ENCODE data around the gene CD300E.
"Not testable (repeated sequence)": the region's sequence is repeated elsewhere in the genome, so short reads cannot be mapped to it uniquely, and the experiment has no call there.

CD300E gene, protein sequence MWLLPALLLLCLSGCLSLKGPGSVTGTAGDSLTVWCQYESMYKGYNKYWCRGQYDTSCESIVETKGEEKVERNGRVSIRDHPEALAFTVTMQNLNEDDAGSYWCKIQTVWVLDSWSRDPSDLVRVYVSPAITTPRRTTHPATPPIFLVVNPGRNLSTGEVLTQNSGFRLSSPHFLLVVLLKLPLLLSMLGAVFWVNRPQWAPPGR

DNA sequence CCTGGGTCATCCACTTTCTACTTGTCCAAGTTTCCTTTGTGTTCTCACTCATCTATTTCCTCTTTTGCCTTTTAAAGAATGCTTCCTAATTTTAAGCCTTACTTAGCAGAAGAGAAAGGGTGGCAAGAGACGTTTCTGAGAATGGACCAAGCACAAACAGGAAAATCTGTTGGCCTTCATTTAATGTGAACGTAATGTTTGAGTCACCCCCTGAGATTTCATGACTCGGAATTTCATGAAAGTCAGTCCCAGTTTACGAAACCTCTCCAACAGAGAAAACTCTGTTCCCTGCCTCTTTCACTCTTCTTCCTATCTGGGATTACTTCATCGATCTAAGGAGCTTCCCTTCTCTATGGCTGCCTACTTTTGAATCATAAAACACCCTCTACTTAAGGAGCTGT lies at the start of gene CD300E:
Gene CD300E, minus strand, starts transcription at position 46 of the 401 bp plus-strand sequence. CDS start 117 bp downstream, outside the sequence.
- no peak for DNase-seq

DNA sequence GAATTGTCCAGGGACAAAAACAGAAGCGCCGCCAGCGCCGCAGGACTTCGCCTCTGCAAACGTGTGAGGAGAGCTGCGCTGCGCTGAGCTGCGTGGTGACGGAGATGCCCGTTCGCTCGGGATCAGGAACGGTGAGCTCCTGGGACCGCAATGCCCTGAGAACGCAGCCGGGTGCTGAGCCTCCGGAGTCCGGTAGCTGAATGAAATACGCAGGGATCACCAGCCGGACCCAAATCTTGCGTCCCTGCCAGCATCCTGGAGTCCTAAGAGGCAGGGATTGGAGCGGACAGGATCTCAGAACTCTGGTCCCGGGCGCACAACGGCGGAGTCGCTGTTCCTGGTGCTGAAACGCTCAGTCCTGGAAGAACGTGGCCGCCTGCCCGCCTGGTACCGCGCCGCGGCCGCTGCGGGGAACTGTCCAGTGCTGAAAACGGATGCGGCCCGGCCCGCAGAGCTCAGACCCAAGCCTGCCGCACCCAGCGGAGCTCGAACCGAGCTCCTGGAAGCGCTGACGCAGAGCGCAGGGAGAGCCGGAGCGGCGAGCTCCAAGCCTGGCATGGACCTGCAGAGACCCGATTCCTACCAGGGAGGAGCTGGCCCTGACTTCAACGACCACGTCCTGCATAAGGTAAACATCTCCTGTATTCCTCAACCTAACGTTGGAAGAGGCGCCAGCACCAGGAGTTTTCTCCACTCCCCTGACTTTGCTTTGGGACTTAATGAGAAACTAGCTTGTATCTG lies 47.7 kb upstream of the CD300E start:
- DNase-seq, result no peak

DNA sequence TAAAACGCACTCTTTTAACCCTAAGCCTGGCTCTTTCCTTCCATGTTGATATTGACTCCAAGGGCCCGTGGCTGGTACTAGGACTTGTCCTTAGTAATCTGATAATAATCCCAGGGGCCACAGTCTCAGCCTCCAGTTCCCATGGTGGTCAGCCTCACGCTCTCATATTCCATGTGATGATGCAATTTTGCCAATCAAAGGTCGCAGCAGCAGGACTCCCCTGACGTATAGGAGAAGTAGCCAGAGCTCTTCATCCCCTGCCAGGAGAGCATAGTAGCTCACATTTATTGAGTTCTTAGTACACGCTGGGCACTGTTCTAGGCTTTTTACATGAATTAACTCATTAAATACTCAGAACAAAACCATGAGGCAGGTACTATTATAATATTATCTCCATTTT lies 46.8 kb upstream of the CD300E start:
- no peak for DNase-seq

DNA sequence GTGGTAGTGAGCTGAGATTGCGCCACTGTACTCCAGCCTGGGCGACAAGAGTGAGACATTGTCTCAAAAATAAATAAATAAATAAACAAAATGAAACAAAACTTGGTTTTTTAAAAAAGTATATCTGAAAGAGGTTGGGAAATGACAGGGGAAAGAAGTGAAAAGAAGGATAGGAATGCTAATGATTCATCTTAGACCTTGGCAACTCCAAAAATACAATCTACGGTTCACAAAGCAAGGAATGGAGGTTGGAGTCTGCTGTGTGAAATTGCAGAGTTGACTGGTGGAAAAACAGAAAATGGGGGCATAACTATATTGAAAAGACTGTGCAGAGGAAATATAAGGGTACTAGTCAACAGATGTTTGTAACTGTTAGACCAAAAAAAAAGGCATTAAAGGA lies 40.0 kb upstream of the CD300E start:
- no peak for DNase-seq

DNA sequence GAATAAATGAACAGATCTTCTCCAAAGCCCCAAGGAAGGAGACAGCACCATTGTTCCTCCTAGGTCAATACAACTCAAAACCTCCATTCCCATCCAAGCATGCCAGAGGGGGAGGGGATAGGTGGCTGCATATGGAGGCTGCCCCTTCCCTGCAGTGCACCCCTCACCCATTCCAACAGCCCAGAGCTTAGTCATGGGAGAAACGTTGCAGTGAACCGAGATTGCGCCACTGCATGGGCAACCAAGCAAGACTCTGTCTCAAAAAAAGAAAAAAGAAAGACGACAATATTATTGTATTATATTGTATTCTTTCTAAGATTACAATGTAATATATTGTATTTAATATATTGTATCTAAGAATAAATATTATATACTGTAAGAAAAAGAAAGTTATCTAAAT lies 36.4 kb upstream of the CD300E start:
- no peak for DNase-seq

DNA sequence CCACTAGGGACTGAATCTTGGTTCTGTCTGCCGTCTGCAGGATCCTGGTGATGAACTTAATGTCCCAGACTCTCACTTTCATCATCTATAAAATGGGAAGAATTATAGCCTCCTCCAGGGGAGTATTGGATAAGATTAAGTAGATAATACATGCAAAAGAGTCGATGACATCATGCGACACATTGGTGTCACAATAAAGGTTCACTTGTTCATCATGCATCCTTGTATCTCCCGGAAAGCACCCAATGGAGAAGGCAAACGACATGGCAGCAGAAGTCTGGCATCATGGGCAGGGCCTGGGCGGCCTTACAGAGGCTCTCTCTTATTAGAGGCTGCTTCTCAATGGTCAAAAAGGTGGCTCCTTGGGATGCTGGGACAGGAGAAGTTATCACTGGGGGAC lies 35.1 kb upstream of the CD300E start:
- DNase-seq, result no peak

GRCh38 chr17:74654742-74655141 lies 31.2 kb upstream of the CD300E start:
- no peak for DNase-seq

GRCh38 chr17:74652020-74652419 lies 28.5 kb upstream of the CD300E start:
- DNase-seq, result no peak

- no peak for DNase-seq
Measured at GRCh38 chr17:74649909-74650308, 26.4 kb upstream of the CD300E start.

DNA sequence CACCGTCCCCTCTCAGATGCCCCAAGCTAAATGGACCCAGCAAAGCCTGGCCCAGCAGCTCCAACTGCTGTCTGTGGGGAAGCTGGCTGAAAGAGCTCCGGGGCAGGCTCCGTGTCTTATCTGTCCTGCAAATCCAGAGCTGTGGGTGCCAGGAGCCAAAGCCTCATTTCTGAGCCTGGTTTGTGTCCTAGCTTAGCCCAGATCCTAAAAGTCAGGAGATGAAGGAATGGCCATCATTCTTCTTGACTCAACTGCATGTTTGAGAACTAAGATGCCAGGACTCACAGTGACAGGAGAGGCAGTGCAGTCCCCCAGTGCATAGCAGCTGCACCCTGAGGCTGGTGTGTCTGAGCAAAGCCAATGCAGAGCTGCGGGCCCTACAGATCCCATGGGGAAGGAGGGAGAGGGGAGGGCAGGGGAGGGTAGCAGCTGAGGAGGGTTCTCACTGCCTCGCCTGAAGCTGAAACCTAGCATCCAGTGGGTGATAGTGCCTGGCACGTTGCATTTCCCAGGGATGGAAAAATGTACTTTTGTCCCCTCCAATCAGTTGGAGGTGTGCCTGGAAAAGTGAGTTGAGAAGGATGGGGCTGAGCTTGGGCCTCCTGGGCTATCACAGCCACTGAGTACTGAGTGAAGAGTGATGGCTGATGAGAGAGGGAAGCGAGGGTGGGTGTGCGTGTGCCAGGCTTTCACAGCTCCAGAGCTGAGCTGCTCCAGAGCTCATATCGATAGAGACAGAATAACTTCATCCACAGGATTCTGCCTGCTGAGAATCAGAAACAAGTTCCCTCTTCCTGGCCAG lies 24.5 kb upstream of the CD300E start:
- DNase-seq, result no peak

- DNase-seq, result no peak
Measured at GRCh38 chr17:74646231-74646630, 22.7 kb upstream of the CD300E start.

DNA sequence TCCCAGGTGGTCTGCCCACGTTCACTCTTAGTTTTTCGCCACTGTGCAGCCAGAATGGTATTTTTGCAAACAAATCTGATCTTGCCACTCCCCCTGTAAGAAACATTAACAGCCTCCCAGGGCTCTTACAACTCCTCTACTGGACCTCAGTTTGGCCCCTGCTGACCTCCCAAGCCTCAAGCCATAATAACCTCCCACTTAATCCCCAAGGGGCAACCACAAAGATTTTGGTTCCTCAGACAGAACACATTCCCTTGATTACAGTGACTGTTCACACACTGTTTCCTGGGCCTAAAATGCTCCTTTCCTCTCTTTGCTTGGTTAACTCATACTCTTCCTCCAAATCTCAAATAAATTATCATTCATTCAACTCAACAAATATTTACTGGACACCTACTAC lies 21.5 kb upstream of the CD300E start:
- no peak for DNase-seq

DNA sequence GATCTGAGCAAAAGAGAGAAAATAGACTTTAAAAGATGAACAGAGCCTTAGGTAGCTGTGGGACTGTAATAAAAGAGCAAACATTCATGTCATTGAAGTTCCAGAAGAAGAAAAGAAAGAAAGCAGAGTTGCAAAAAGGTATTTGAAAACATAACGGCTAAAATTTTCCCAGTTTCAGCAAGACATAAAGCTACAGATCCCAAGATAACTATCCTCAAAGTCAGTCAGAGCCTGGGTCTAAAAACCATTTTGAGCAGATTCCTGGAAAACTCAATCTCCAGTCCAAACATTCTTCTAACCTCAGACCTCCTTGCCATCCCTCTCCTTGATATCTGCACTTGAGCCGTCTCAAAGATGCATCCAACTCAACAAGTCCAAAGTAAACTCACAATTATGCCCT lies 20.9 kb upstream of the CD300E start:
- DNase-seq, result no peak

- no peak for DNase-seq
Measured at GRCh38 chr17:74643826-74644225, 20.3 kb upstream of the CD300E start.

- DNase-seq, result no peak
Measured at GRCh38 chr17:74642995-74643394, 19.5 kb upstream of the CD300E start.

DNA sequence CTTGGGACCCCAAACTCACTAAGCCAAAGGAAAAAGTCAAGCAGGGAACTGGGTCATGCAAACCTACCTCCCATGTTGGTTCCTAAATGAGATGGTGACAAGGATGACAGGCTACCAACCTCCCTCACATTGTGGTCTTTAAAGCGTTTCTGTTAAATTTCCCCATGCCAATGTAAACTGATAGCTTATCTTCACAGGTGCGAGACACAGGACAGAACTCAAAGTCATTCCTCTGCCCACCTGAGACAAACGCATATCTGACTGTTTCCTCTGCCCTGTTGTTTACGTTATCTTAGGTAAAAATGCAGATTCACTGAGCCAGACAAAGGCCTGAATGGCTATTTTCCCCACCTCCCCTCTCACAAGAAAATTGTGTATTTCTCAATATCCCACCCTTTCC lies 19.0 kb upstream of the CD300E start:
- no peak for DNase-seq

- DNase-seq, result no peak
Measured at GRCh38 chr17:74641958-74642298, 18.4 kb upstream of the CD300E start.

GRCh38 chr17:74641224-74641957 lies 17.9 kb upstream of the CD300E start:
- no peak for DNase-seq

DNA sequence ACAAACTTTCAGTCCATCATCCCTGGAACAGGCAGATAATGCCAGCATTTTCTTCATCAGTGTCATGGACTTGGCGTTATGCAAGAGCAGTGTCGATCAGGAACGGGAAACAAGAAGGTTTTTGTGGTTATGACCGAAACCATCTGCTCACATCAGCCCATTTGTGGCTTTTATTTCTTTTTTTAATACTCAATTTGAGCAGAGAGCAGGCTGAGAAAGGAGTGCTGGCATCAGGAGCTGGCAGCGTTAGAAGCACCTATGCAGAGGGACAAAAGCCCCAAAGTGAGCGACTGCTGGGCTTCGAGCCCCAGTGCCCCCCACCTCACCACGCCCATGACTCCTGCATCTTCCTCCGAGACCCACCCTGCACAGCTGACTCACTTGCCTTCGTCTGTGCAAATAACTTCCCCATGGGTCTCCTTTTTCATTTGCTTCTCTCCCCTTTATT lies 16.2 kb upstream of the CD300E start:
- DNase-seq, result no peak

DNA sequence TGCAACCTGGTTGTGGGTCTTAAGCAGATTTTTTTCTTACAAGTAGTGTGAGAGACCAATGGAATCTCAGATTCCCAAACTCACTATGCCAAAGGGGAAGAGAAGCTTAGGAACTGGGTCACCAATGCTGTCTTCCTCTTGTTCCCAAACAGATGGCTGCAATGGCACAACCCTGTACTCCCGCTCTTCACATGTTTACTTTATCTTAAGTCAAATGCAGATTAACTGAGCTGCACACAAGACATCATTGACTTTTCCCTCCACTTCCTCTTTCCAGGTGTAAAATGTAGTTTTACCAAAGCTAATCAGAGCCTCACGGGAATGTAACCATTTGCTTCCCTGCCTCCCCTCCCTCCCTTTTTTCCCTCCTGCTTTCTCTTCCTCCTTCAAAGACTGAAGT lies 14.4 kb upstream of the CD300E start:
- no peak for DNase-seq

DNA sequence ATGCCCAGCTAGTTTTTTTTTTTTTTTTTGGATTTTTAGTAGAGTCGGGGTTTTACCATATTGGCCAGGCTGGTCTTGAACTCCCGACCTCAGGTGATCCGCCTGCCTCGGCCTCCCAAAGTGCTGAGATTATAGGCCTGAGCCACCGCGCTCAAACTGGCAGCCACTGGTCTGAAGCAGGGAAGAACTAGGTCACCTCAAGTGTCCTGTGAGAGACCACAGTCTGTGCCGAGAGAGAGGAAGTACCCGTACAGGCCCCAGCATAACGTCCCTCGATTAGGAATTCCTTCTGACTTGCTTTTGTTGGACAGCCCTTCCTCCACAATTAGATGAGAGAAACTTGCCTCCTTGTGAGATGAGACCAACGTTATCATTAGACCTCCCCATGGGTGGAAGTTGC lies 13.7 kb upstream of the CD300E start:
- DNase-seq, result no peak

GRCh38 chr17:74636541-74637085 lies 13.1 kb upstream of the CD300E start:
- DNase-seq, result not testable (repeated sequence)

DNA sequence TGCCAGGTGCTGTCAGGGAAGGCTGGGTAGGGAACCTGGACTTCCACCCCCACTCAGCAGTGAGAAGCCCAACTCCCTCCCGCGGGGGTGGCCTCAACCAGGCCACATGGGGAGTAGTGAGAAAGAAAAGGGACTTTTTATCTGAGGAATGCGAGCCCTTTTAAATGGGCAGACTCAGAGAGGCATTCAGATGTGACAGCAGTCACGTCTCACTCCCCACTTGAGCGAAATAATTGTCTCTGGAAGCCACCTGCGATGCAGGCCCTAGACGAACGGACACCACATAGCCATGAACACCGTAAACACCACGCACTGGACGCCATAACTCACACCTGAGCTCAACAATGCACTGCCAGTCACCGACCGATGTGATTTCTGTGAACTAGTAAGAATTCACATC lies 11.9 kb upstream of the CD300E start:
- DNase-seq, result peak; percentile 29
